ENCODE results near the gene KRTAP5-4.
"Not testable (repeated sequence)": the region's sequence is repeated elsewhere in the genome, so short reads cannot be mapped to it uniquely, and the experiment has no call there.

The KRTAP5-4 gene

DNA sequence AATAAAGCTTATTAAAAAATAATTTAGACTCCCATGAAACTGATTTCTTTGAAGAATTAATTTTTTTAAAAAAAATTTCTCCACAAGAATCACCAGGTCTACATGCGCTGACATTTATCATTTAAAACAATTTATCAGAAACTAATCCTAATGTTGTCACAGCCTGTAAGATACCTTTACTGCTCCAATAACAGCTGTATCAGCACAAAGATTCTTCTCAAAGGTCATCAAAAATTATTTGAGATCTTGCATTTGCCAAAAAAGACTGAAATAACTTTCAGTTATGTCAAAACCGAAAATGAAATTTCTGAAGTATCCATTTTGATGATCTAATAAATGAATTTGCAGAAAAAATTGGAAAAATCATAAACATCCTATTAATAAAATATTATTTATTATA is 15.7 kb upstream of the KRTAP5-4 start:
- no peak for DNase-seq (ENCODE audit: low read depth in 2 of 2)

DNA sequence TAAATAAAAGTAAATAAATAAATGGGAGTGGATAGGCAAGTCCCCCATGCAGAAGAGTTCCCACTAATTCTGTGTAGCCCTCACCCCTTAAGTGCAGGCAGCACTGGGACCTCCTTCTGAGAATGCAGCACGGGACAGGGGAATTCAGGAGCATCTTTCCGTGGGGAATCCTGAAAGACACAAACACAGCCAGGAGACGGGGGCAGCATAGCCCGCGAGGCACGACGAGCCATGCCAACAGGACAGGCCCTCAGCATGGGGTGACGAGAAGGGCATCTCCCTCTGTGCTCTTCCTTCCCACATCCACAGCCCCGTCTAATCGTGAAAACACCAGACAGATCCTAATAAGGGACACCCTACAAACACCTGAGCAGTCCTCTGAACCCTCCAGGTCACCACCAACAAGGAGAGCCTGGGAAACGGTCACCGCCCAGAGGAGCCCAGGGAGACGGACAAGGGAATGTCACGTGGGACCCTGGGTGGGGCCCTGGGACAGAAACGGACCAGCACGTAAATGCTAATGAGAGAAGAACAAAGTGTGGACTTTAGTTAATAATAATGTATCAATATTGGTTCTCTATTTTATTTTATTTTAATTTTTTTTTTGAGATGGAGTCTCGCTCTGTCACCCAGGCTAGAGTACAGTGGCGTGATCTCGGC is 14.5 kb upstream of the KRTAP5-4 start:
- no peak for DNase-seq (ENCODE audit: low read depth in 2 of 2)

DNA sequence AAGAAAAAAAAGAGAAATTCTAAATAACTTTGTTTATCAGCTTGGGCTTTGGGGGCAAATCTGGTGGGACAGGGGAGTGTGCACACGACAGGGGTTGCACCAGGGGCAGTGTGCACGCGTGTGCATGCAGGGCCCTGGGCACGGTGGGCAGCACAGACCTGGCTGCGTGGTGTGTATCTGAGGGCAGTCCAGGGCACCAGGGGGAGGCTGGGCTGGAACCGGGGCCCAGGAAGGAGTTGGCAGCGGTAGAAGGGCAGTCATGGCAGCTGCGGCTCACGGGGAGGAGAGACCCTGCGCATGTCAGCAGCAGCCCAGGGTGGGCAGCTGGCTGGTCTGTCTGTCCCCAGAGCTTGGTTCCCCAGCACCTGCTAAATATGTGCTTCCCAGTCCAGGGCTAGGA is 11.9 kb upstream of the KRTAP5-4 start:
- DNase-seq (ENCODE audit: low read depth in 2 of 2): no peak

GRCh38 chr11:1632053-1632714 is 10.2 kb upstream of the KRTAP5-4 start:
- DNase-seq (ENCODE audit: low read depth in 2 of 2): no peak

- no peak for DNase-seq (ENCODE audit: low read depth in 2 of 2)
These were observed 9.2 kb upstream of the KRTAP5-4 start for GRCh38 chr11:1631066-1631568.

DNA sequence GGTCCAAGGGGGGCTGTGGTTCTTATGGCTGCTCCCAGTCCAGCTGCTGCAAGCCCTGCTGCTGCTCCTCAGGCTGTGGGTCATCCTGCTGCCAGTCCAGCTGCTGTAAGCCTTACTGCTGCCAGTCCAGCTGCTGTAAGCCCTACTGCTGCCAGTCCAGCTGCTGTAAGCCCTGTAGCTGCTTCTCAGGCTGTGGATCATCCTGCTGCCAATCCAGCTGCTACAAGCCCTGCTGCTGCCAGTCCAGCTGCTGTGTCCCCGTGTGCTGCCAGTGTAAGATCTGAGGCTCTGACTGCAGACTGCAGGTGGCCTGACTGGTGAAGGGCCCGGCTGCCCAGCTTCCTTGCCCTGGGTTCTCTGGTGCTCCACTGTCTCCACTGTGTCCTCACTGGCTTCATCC is 8.3 kb upstream of the KRTAP5-4 start:
- no peak for DNase-seq (ENCODE audit: low read depth in 2 of 2)

GRCh38 chr11:1629326-1630185 is 7.6 kb upstream of the KRTAP5-4 start, which contains the start of gene KRTAP5-5:
Gene KRTAP5-5, plus strand, starts transcription at chr11:1629775. Its CDS starts 66 bp downstream, at chr11:1629841.
- no peak for DNase-seq (ENCODE audit: low read depth in 2 of 2)

- peak; percentile 22 to 28 for DNase-seq (ENCODE audit: low read depth in 2 of 2)
These were observed 6.8 kb upstream of the KRTAP5-4 start for GRCh38 chr11:1628506-1629325.

GRCh38 chr11:1625541-1625940 is 3.6 kb upstream of the KRTAP5-4 start:
- DNase-seq (ENCODE audit: low read depth in 2 of 2): no peak

DNA sequence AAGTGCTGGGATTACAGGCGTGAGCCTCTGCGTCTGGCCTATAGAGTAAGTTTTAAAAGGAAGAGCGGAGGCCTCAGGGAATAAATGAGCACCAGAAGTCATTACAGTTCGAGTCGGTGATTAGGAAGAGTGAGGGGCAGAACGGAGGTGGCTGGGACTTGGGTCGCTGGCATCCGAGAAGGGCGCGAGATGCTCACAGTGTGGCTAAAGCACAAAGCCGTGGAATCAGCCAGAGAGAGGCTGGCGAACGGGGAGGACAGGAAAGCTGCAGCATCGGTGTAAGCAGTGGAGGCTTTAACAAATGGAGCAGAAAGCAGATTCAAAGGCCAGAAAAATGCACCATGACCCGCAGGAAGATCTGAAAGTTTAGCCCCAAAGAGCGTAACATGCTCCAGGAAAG is 2.7 kb upstream of the KRTAP5-4 start:
- no peak for DNase-seq (ENCODE audit: low read depth in 2 of 2)

GRCh38 chr11:1623716-1624115 is 1.8 kb upstream of the KRTAP5-4 start:
- no peak for DNase-seq (ENCODE audit: low read depth in 2 of 2)

- DNase-seq (ENCODE audit: low read depth in 2 of 2): no peak
These were observed 2.5 kb downstream of the KRTAP5-4 start for GRCh38 chr11:1619449-1619848.

GRCh38 chr11:1618231-1618630 is 3.7 kb downstream of the KRTAP5-4 start:
- no peak for DNase-seq (ENCODE audit: low read depth in 2 of 2)

DNA sequence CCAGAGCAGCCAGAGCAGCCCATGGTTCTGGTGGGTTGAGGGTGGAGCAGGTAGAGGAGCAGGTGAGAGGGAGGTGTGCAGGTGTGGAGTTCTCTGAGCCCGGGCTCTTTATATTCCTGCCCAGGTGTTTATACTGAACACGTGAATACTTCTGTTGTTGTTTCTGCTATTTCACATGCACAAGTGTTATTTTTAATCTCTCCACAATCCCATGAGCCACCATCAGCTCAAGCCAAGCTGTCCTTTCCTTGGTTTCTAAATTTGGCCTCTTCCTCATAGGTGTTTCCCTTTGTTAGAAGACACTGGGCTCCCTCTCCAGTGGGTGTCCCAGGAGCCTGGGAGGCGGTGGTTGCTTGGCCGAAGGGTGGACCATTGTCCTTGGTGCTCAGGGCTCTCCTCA is 13.6 kb downstream of the KRTAP5-4 start, which contains the start of gene KRTAP5-3:
KRTAP5-3 (minus strand) TSS at position 101 of the 400 bp plus-strand sequence; CDS start at position 23, 78 bp downstream.
- DNase-seq (ENCODE audit: low read depth in 2 of 2): no peak

DNA sequence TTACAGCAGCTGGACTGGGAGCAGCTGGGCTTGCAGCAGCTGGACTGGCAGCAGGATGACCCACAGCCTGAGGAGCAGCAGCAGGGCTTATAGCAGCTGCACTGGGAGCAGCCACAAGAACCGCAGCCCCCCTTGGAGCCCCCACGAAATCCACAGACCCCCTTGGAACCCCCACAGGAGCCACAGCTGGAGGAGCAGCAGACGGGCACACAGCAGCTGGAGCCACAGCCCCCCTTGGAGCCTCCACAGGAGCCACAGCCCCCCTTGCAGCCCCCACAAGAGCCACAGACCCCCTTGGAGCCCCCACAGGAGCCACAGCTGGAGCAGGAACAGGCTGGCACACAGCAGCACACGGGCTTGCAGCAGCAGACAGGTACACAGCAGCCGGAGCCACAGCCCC is 14.0 kb downstream of the KRTAP5-4 start:
- DNase-seq (ENCODE audit: low read depth in 2 of 2): not testable (repeated sequence)

DNA sequence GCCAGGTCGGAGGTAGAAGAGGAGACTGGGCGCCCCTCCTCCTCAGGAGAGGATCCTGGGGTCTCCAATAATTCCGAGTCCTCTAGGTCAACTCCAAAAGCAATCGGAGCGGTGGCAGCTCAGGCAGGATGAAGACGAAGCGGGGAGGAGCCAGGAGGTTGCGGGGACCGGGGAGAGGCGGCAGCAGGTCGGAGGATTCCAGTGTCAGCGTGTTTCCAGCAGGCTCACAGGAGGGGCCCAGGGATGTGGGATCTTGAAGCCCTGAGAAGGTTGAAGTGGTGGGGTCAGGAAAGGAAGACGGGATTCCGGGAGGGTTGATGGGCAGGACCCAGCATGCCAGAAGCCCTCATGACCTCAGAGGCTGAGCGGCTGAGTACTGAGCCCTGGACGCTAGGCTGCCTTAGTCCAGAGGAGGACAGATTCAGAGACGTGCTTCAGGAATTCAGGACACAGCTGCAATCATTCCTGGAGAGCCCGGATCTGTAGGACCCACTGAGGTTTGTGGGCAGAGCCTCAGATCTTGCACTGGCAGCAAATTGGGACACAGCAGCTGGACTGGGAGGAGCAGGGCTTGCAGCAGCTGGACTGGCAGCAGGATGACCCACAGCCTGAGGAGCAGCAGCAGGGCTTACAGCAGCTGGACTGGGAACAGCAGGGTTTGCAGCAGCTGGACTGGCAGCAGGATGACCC is 14.6 kb downstream of the KRTAP5-4 start:
- not testable (repeated sequence) for DNase-seq (ENCODE audit: low read depth in 2 of 2)

GRCh38 chr11:1605923-1606322 is 16.0 kb downstream of the KRTAP5-4 start:
- DNase-seq (ENCODE audit: low read depth in 2 of 2): not testable (repeated sequence)

GRCh38 chr11:1604711-1605110 is 17.2 kb downstream of the KRTAP5-4 start:
- no peak for DNase-seq (ENCODE audit: low read depth in 2 of 2)

DNA sequence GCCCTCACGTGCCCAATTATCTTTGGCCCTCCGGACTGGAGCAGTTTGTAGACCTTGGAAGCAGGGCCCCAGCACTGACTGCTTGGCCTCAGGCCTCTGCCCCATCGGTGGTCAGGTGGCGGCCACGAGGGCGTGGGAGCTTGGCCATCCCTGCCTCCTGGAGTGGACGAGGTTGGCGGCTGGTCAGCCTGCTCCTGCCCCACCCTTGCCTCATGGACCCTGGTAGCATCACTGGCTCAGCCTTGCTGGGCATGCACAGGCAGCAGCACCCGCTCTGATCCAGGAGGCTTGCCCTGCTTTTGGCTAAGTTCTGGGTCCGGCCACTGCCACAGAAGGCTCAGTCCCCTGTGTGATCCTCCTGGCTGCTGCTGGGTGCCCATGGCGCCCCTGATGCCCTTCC is 17.8 kb downstream of the KRTAP5-4 start:
- DNase-seq (ENCODE audit: low read depth in 2 of 2): no peak

- DNase-seq (ENCODE audit: low read depth in 2 of 2): no peak
These were observed 18.3 kb downstream of the KRTAP5-4 start for GRCh38 chr11:1603629-1604028.

DNA sequence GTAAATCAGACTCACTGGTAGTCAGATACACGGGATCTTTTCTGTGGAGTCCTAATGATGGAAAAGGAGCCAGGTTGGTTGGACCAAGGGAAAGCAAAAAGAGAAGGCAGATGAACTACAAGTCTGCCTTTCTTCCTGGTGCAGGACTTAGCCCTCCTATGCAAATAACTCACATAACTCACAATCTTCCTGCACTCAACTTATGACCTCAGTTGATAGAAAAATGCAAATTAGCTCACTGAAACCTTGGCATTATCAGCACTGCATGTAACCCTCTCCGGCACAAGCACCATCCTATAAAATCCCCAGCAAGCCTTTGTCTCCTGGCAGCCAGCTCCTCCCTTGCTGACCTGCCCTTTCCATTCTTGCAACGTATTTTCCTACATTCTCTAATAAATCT is 20.3 kb downstream of the KRTAP5-4 start:
- DNase-seq (ENCODE audit: low read depth in 2 of 2): not testable (repeated sequence)
